ENCODE measurements around the gene NFX1. TPM values are rescaled to one million over a fixed set of nuclear protein-coding genes. Genes with fewer than 3 reads are reported as not detected.

The NFX1 gene
- total RNA-seq, 1 donor from 2014 or later: 37.2 TPM

GRCh38 chr9:33273266-33273971 lies 16.9 kb upstream of the NFX1 start:
- Mint-ChIP-seq H3K9me3 (no peaks in the 10 kb centered on the region), H3K27ac (no peak overlapping the region), H3K4me3 (ENCODE audit: low read depth) (no peak overlapping the region), H3K27me3 (ENCODE audit: low read depth) (no peaks in the 10 kb centered on the region), H3K36me3 (ENCODE audit: low read depth) (peaks cover 72% of the 10 kb centered on the region), H3K4me1 (ENCODE audit: low read depth) (peaks cover 14% of the 10 kb centered on the region)
- DNase-seq (ENCODE audit: low spot score): no peak
- intact Hi-C loops (cut with micrococcal nuclease): no loop called here

- H3K4me3 Mint-ChIP-seq (ENCODE audit: low read depth): no peak overlapping the region
- peaks cover 70% of the 10 kb centered on the region for H3K36me3 Mint-ChIP-seq (ENCODE audit: low read depth)
- no peak for DNase-seq (ENCODE audit: low spot score)
- intact Hi-C loops (cut with micrococcal nuclease): no loop called here
- no peaks in the 10 kb centered on the region for H3K9me3 Mint-ChIP-seq
- H3K27ac Mint-ChIP-seq: no peak overlapping the region
- peaks cover 14% of the 10 kb centered on the region for H3K4me1 Mint-ChIP-seq (ENCODE audit: low read depth)
- H3K27me3 Mint-ChIP-seq (ENCODE audit: low read depth): no peaks in the 10 kb centered on the region
These were observed 16.4 kb upstream of the NFX1 start for GRCh38 chr9:33273972-33274328.

GRCh38 chr9:33277484-33277883 lies 12.8 kb upstream of the NFX1 start:
- intact Hi-C loops (cut with micrococcal nuclease): no loop called here
- no peak for DNase-seq (ENCODE audit: low spot score)
- Mint-ChIP-seq H3K27ac (no peak overlapping the region), H3K4me3 (ENCODE audit: low read depth) (no peak overlapping the region), H3K4me1 (ENCODE audit: low read depth) (peaks cover 3% of the 10 kb centered on the region), H3K36me3 (ENCODE audit: low read depth) (peaks cover 73% of the 10 kb centered on the region), H3K27me3 (ENCODE audit: low read depth) (no peaks in the 10 kb centered on the region), H3K9me3 (no peaks in the 10 kb centered on the region)

GRCh38 chr9:33285502-33285901 lies 4.8 kb upstream of the NFX1 start:
- intact Hi-C loops (cut with micrococcal nuclease): loop anchor here (10.0 kb wide), 1 partner anchor 89 kb away; no protein-coding TSS in a partner anchor
- Mint-ChIP-seq H3K36me3 (ENCODE audit: low read depth) (peaks cover 27% of the 10 kb centered on the region), H3K27ac (no peak overlapping the region), H3K27me3 (ENCODE audit: low read depth) (peaks cover 2% of the 10 kb centered on the region), H3K9me3 (no peaks in the 10 kb centered on the region), H3K4me3 (ENCODE audit: low read depth) (no peak overlapping the region), H3K4me1 (ENCODE audit: low read depth) (peaks cover 8% of the 10 kb centered on the region)
- no peak for DNase-seq (ENCODE audit: low spot score)

- peak; percentile 47 for DNase-seq (ENCODE audit: low spot score)
- peaks cover 28% of the 10 kb centered on the region for H3K36me3 Mint-ChIP-seq (ENCODE audit: low read depth)
- H3K4me3 Mint-ChIP-seq (ENCODE audit: low read depth): no peak overlapping the region
- intact Hi-C loops (cut with micrococcal nuclease): loop anchor here (2.0 to 10.0 kb wide), 2 partner anchors 88 to 128 kb away; no protein-coding TSS in a partner anchor
- H3K27ac Mint-ChIP-seq: peak overlapping the region; percentile 59
- H3K4me1 Mint-ChIP-seq (ENCODE audit: low read depth): peaks cover 17% of the 10 kb centered on the region
- H3K27me3 Mint-ChIP-seq (ENCODE audit: low read depth): peaks cover 2% of the 10 kb centered on the region
- H3K9me3 Mint-ChIP-seq: no peaks in the 10 kb centered on the region
These were observed 3.2 kb upstream of the NFX1 start for GRCh38 chr9:33287087-33287490.

GRCh38 chr9:33288235-33288634 lies 2.1 kb upstream of the NFX1 start:
- H3K36me3 Mint-ChIP-seq (ENCODE audit: low read depth): peaks cover 27% of the 10 kb centered on the region
- H3K4me3 Mint-ChIP-seq (ENCODE audit: low read depth): no peak overlapping the region
- intact Hi-C loops (cut with micrococcal nuclease): loop anchor here (10.0 kb wide), 1 partner anchor 87 kb away; no protein-coding TSS in a partner anchor

GRCh38 chr9:33288828-33289483 lies 1.4 kb upstream of the NFX1 start:
- intact Hi-C loops (cut with micrococcal nuclease): loop anchor here (10.0 kb wide), 1 partner anchor 86 kb away; no protein-coding TSS in a partner anchor
- DNase-seq (ENCODE audit: low spot score): no peak

More at GRCh38 chr9:33288235-33288634, 2.1 kb upstream of the NFX1 start:
- peak overlapping the region; percentile 74 for H3K27ac Mint-ChIP-seq
- H3K27me3 Mint-ChIP-seq (ENCODE audit: low read depth): peaks cover 2% of the 10 kb centered on the region
- H3K4me1 Mint-ChIP-seq (ENCODE audit: low read depth): peaks cover 27% of the 10 kb centered on the region
- H3K9me3 Mint-ChIP-seq: no peaks in the 10 kb centered on the region
- DNase-seq (ENCODE audit: low spot score): no peak

GRCh38 chr9:33289496-33289895 lies 820 bp upstream of the NFX1 start:
- DNase-seq (ENCODE audit: low spot score): no peak
- Mint-ChIP-seq H3K27me3 (ENCODE audit: low read depth) (peaks cover 2% of the 10 kb centered on the region), H3K36me3 (ENCODE audit: low read depth) (peaks cover 37% of the 10 kb centered on the region), H3K27ac (peak overlapping the region; percentile 100), H3K4me3 (ENCODE audit: low read depth) (peak overlapping the region; percentile 96), H3K9me3 (no peaks in the 10 kb centered on the region), H3K4me1 (ENCODE audit: low read depth) (peaks cover 39% of the 10 kb centered on the region)
- intact Hi-C loops (cut with micrococcal nuclease): loop anchor here (10.0 kb wide), 1 partner anchor 85 kb away; no protein-coding TSS in a partner anchor

More at GRCh38 chr9:33288828-33289483, 1.4 kb upstream of the NFX1 start:
- H3K36me3 Mint-ChIP-seq (ENCODE audit: low read depth): peaks cover 32% of the 10 kb centered on the region
- H3K27ac Mint-ChIP-seq: peak overlapping the region; percentile 74
- no peaks in the 10 kb centered on the region for H3K9me3 Mint-ChIP-seq
- H3K27me3 Mint-ChIP-seq (ENCODE audit: low read depth): peaks cover 2% of the 10 kb centered on the region
- peaks cover 34% of the 10 kb centered on the region for H3K4me1 Mint-ChIP-seq (ENCODE audit: low read depth)
- no peak overlapping the region for H3K4me3 Mint-ChIP-seq (ENCODE audit: low read depth)

- Mint-ChIP-seq H3K27me3 (ENCODE audit: low read depth) (peaks cover 2% of the 10 kb centered on the region), H3K4me3 (ENCODE audit: low read depth) (peak overlapping the region; percentile 96), H3K27ac (peak overlapping the region; percentile 100), H3K4me1 (ENCODE audit: low read depth) (peaks cover 42% of the 10 kb centered on the region), H3K9me3 (no peaks in the 10 kb centered on the region), H3K36me3 (ENCODE audit: low read depth) (peaks cover 40% of the 10 kb centered on the region)
- DNase-seq (ENCODE audit: low spot score): no peak
- intact Hi-C loops (cut with micrococcal nuclease): loop anchor here (1.0 to 10.0 kb wide), 12 partner anchors 16 to 1165 kb away; partner anchors contain the start of genes AQP3, BAG1, DNAI1 and DNAJA1
These were observed 425 bp upstream of the NFX1 start for GRCh38 chr9:33289936-33290246.

- DNase-seq (ENCODE audit: low spot score): no peak
- peaks cover 2% of the 10 kb centered on the region for H3K27me3 Mint-ChIP-seq (ENCODE audit: low read depth)
- H3K27ac Mint-ChIP-seq: peak overlapping the region; percentile 100
- peaks cover 48% of the 10 kb centered on the region for H3K4me1 Mint-ChIP-seq (ENCODE audit: low read depth)
- H3K9me3 Mint-ChIP-seq: no peaks in the 10 kb centered on the region
- H3K4me3 Mint-ChIP-seq (ENCODE audit: low read depth): peak overlapping the region; percentile 96
- intact Hi-C loops (cut with micrococcal nuclease): loop anchor here (2.0 to 10.0 kb wide), 6 partner anchors 30 to 1164 kb away; partner anchors contain the start of genes AQP3, DNAI1, FAM219A and NOL6
- H3K36me3 Mint-ChIP-seq (ENCODE audit: low read depth): peaks cover 50% of the 10 kb centered on the region
These were observed 698 bp downstream of the NFX1 start for GRCh38 chr9:33291031-33291397.

- Mint-ChIP-seq H3K27ac (peak overlapping the region; percentile 100), H3K27me3 (ENCODE audit: low read depth) (peaks cover 2% of the 10 kb centered on the region), H3K9me3 (no peaks in the 10 kb centered on the region), H3K4me1 (ENCODE audit: low read depth) (peaks cover 53% of the 10 kb centered on the region), H3K36me3 (ENCODE audit: low read depth) (peaks cover 58% of the 10 kb centered on the region), H3K4me3 (ENCODE audit: low read depth) (peak overlapping the region; percentile 96)
- no peak for DNase-seq (ENCODE audit: low spot score)
- intact Hi-C loops (cut with micrococcal nuclease): loop anchor here (2.0 to 10.0 kb wide), 6 partner anchors 29 to 1163 kb away; partner anchors contain the start of genes AQP3, DNAI1, FAM219A and NOL6
These were observed 1.6 kb downstream of the NFX1 start for GRCh38 chr9:33291901-33292300.

GRCh38 chr9:33293782-33294181 lies 3.5 kb downstream of the NFX1 start:
- peak overlapping the region; percentile 100 for H3K27ac Mint-ChIP-seq
- peaks cover 2% of the 10 kb centered on the region for H3K27me3 Mint-ChIP-seq (ENCODE audit: low read depth)
- peaks cover 65% of the 10 kb centered on the region for H3K4me1 Mint-ChIP-seq (ENCODE audit: low read depth)
- no peak overlapping the region for H3K4me3 Mint-ChIP-seq (ENCODE audit: low read depth)
- H3K36me3 Mint-ChIP-seq (ENCODE audit: low read depth): peaks cover 76% of the 10 kb centered on the region
- H3K9me3 Mint-ChIP-seq: no peaks in the 10 kb centered on the region
- no peak for DNase-seq (ENCODE audit: low spot score)
- intact Hi-C loops (cut with micrococcal nuclease): loop anchor here (5.0 to 10.0 kb wide), 2 partner anchors 179 to 1161 kb away; partner anchors contain the start of genes DNAI1, FAM219A and NOL6

Measured in activated T-helper 2 cell treated with anti-CD3 and anti-CD28 coated beads, Interferon-gamma antibody, Interleukin-2, Interleukin-4, amounts not matched to agents 10 μg/mL and 5 μg/mL and 100 μg/mL, durations not matched to agents 14 hours and 24 hours and 36 hours (primary cell).